PC-3 (cell line): ENCODE data around the gene VSIR.

Experiments used
- CTCF ChIP-seq: fragments of 300-600 bp; sonication (generic); conservative IDR thresholded peaks from 2 replicates; pipeline ENCODE4 v1.5.1; 2017; ENCODE audit warnings: antibody characterized with exemption, low read depth, mild to moderate bottlenecking, low read length
- EZH2 ChIP-seq: fragments of 300-600 bp; sonication (generic); IDR thresholded peaks from one replicate; pipeline ENCODE4 v1.6.1; 2017; ENCODE audit warnings: antibody characterized with exemption, mild to moderate bottlenecking, low read length; ENCODE audit not compliant: unreplicated experiment

GRCh38 chr10:71811351-71811750 is 38.0 kb upstream of the VSIR start:
- TF ChIP-seq EZH2 (no peak), CTCF (no peak)
